Germinal center (tissue), 1 donor: ENCODE results near the gene RCHY1.
A peak's percentile ranks its signal among the peaks of the same experiment; 100 is the strongest.
"Not testable (repeated sequence)": the region's sequence is repeated elsewhere in the genome, so short reads cannot be mapped to it uniquely, and the experiment has no call there.

ENCODE experiments used
- DNase-seq: peaks from one replicate; pipeline ENCODE4 v3.0.0; 2012; ENCODE audit warnings: mixed read lengths, low spot score

The RCHY1 gene

GRCh38 chr4:75514131-75514948, at the start of gene RCHY1, which contains the start of gene THAP6:
Gene RCHY1 (minus strand): TSS chr4:75514403. CDS start chr4:75514286, 117 bp downstream.
Gene THAP6 (plus strand): TSS chr4:75514473. CDS start chr4:75515453, 980 bp downstream.
- peak; percentile 81 for DNase-seq

GRCh38 chr4:75561789-75562188, 47.6 kb upstream of the RCHY1 start:
- DNase-seq: no peak

DNA sequence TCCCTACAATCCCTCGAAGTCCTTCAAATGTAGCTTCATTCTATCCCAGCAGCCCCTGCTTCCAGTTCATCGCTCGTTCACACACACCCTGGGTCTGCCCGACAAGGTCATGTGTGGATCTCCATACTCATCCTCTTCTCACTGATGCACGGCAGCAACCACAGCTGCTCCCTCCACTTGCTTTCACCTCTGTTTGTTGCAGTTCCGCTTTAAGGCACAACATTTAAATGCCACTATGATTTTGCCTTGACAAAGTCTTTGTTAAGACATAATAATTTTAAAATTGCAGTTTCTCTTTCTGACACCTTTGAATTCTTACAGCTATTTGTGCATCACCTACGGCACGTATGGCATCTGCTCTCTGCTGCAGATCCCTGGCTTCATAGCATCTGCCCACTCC, 43.5 kb upstream of the RCHY1 start:
- no peak for DNase-seq

DNA sequence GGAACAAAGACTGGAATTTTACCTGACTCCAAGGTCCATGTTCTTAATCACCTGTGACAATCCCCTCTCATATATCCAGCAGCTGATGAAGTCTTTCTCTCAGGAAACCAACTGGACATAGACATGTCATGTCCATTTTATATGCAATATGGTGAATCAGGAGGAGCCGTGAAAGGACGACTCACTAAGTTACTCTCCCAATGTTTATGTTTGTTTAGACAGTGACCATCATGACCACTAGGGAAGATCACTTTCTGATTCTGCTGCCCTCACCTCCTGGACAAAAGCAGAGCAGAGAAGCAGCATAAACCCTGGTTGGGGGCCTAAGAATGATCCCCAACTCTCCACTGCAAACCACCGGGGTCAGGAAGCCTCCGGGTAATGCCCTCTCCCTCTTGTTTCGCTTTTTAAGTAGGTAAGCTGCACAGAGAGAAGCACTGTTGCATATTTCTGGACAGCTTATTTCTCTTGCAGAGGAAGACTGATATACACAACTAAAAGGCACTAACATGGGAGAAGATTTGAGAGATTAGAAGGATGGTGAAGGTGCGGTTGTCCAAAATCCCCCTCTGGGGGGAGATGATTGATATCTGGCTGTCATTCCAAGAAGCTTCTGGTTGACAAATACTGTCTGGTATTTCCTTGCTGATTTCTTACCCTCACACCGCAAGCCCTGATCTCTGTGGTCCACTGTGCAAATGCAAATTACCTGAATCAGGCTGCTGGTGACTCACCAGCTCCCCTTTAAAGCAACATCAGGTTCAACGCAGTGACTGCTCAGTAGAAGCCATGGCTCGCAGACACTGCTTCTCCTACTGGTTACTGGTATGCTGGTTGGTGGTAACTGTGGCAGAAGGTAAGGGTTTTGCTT, 41.3 kb upstream of the RCHY1 start, which contains the start of gene ODAPH:
Gene ODAPH, plus strand, starts transcription at position 773 of the 871 bp plus-strand sequence. Its CDS starts 17 bp downstream, at position 790.
- DNase-seq: peak; percentile 41

DNA sequence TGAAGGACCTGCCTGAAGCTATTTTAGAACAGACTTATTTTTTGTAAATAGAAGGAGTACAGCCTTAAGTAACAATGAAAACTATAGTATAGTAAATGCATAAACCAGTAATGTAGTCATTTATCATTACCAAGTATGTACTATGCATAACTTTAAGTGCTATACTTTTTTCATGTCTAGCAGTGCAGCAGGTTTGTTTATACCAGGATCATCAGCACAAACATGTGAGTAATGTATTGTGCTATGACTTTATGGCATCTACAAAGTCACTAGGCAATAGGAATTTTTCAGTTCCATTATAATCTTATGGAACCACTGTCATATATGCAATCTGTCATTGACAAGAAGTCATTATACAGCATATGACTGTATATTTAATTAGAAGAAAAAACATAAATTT, 38.2 kb upstream of the RCHY1 start:
- DNase-seq: no peak

DNA sequence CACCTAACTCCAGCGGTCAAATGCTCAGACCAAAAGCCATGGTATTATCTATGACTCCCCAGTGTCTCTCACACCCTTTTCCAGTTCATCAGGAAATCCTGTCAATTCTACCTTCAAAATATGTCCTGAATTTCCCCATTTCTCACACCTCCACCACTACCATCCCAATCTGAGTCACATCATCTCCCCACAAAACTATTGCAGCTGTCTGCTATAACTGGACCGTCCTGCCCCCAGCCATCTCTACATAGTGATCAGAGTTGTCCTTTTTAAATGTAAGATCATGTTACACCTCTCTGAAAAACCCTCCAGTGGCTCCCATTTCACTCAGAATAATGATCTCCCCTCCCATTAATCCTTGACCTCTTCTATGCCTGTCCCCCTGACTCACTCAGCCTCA, 34.8 kb upstream of the RCHY1 start:
- DNase-seq: no peak

- no peak for DNase-seq
Observed at GRCh38 chr4:75547647-75548387, 33.6 kb upstream of the RCHY1 start.

- no peak for DNase-seq
Observed at GRCh38 chr4:75545526-75545925, 31.3 kb upstream of the RCHY1 start.

DNA sequence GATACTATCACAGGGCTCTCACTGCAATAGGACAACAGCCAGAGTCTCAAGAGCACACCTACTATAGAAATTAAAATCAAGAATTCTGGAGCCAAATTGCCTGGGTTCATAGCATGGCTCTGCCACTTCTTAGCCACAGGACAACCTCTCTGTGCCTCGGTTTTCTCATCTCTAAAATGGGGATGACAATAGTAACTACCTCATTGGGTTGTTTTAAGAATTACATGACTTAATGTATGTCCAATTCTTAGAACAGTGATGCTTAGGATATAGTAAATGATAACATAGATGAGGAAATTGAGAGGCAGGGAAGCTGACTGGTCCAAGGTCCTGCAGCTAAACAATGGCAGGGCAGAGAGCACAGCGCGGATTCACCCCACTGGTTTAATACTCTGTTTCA, 30.7 kb upstream of the RCHY1 start:
- DNase-seq: no peak

DNA sequence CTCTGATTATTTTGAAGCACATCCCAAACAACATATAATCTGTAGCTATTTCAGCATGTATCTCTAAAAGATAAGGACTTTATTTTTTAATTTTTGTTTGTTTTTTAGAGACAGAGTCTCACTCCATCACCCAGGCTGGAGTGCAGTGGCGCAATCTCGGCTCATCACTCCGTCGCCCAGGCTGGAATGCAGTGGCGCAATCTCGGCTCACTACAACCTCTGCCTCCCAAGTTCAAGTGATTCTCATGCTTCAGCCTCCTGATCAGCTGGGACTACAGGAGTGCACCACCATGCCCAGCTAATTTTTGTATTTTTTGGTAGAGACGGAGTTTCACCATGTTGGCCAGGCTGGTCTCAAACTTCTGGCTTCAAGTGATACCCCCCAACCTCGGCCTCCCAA, 30.0 kb upstream of the RCHY1 start:
- DNase-seq: not testable (repeated sequence)

DNA sequence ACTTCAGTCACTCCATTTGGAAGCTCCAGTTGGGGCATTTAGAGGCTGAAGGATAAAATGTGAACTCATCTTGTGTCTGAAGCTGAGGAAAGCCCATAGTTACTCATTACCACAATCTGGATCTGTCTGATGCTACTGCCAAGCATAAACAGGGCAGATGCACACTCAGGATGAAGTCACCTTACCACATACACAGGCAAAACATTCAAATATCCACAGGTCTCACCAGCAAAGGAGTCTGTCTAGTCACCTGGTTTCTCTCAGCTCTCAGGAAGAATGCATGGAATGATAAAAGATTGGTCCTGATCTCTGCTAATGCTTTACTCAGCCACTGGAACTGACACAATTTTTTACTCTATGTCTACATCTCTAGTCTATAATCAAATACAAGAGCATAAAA, 28.6 kb upstream of the RCHY1 start:
- no peak for DNase-seq

GRCh38 chr4:75537308-75537707, 23.1 kb upstream of the RCHY1 start:
- not testable (repeated sequence) for DNase-seq

GRCh38 chr4:75533926-75534325, 19.7 kb upstream of the RCHY1 start:
- not testable (repeated sequence) for DNase-seq

DNA sequence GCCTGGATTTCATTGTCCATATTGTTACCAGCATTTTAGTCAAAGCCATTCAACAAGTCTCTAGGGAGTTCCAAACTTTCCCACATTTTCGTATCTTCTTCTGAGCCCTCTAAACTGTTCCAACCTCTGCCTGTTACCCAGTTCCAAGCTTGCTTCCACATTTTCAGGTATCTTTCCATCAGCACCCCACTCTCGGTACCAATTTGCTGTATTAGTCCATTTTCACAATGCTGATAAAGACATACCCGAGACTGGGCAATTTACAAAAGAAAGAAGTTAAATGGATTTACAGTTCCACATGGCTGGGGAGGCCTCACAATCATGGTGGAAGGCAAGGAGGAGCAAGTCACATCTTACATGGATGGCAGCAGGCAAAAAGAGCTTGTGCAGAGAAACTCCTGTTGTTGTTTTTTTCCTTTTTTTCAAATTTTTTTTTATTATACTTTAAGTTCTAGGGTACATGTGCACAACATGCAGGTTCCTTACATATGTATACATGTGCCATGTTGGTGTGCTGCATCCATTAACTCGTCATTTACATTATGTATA, 19.2 kb upstream of the RCHY1 start:
- DNase-seq: not testable (repeated sequence)

- DNase-seq: not testable (repeated sequence)
Observed at GRCh38 chr4:75531536-75532143, 17.4 kb upstream of the RCHY1 start.

- no peak for DNase-seq
Observed at GRCh38 chr4:75530556-75531322, 16.5 kb upstream of the RCHY1 start.

- no peak for DNase-seq
Observed at GRCh38 chr4:75527482-75527881, 13.3 kb upstream of the RCHY1 start.

DNA sequence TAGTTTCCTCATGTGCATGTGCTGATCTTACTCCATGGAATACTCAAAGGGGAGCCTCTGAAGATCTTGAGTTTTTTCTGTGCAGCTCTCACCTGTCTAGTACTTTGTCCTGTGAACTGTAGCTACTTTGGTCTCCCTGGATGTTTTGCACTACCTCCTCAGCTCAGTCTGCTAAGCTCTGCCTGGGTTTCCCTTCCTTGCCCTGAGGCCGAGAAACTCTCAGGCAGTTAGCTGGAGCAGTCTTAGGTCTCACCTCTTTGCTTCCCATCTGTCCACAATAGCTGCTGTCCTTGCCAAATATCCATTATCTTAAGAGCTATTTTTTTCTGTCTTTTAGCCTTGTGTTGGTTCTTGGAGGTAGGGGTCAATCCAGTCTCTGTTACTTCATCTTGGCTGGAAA, 11.7 kb upstream of the RCHY1 start:
- DNase-seq: no peak

GRCh38 chr4:75525086-75525485, 10.9 kb upstream of the RCHY1 start:
- no peak for DNase-seq

DNA sequence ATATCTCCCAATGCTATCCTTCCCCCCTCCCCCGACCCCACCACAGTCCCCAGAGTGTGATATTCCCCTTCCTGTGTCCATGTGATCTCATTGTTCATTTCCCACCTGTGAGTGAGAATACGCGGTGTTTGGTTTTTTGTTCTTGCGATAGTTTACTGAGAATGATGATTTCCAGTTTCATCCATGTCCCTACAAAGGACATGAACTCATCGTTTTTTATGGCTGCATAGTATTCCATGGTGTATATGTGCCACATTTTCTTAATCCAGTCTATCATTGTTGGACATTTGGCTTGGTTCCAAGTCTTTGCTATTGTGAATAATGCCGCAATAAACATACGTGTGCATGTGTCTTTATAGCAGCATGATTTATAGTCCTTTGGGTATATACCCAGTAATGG, 5.2 kb upstream of the RCHY1 start:
- not testable (repeated sequence) for DNase-seq

DNA sequence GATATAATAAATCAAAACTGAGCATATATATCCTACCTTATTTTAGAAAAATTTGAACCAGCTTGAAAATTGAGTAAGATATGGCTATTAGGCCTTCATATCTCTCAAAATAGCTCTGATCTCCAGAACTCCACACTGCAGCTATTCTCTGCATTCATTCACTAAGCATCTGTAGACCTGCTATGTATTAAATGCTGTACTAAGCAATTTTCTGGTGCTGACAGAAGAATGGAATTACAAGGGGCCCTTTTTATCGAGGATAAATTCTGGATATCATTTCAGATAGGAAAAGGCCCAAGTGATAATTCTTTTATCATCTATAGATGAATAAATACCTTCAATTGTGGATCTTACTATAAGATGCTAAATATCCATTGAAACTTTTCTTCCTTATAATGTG, 1.9 kb upstream of the RCHY1 start:
- no peak for DNase-seq
